Right cardiac atrium (tissue), 5 donors: ENCODE measurements around the gene DPYD. TPM values are rescaled to one million over a fixed set of nuclear protein-coding genes. Genes with fewer than 3 reads are reported as not detected.

ENCODE experiments used
- ATAC-seq, 2 donors: fragments of 200-7000 bp; cut with Tn5 transposase; one replicate each; pipeline versions ENCODE4 v1.8.0 to v1.9.1; 2020; ENCODE audit warnings: moderate library complexity in 2 of 2, mild to moderate bottlenecking in 1 of 2
- DNase-seq, 3 donors: peaks; one replicate each; pipeline ENCODE4 v3.0.0-alpha.2; 2020
- H3K27ac ChIP-seq: one replicate; pipeline ENCODE4 v1.5.1; 2013; ENCODE audit warnings: mild to moderate bottlenecking, low read length, control low read depth, moderate library complexity
- H3K27me3 ChIP-seq: one replicate; pipeline ENCODE4 v1.6.1; 2013; ENCODE audit not compliant: control insufficient read depth, insufficient read depth
- H3K4me1 ChIP-seq: one replicate; pipeline ENCODE4 v1.6.1; 2013; ENCODE audit warnings: low read length; ENCODE audit not compliant: control insufficient read depth, insufficient read depth
- H3K4me3 ChIP-seq: one replicate; pipeline ENCODE4 v1.5.1; 2013; ENCODE audit warnings: low read length, control low read depth
- H3K9me3 ChIP-seq: one replicate; pipeline ENCODE4 v1.6.1; 2013; ENCODE audit warnings: low read length; ENCODE audit not compliant: control insufficient read depth
- WGBS: extraction: QIAGEN DNeasy Blood & Tissue Kit; methylation state at CpG from one replicate; pipeline ENCODE4 v1.1.7; 2013; 5-methylcytosine and 5-hydroxymethylcytosine counted together
- intact Hi-C, 4 donors: fragments of 100-400 bp; cut with DNase I; formaldehyde crosslinking; loops; one replicate each; pipeline versions ENCODE4 v1.11.0 to v1.14.0; 2022 to 2023
- polyA plus RNA-seq: library from polyadenylated mRNA; stranded (reverse); fragments of 200-250 nt; gene quantifications from one replicate; pipeline ENCODE4 v1.2.3, GENCODE V29; 2013
- total RNA-seq, 4 donors: library from RNA; stranded (reverse); fragmentation: NEBNext Ultra II Directional; extraction: Animal tissue kit (Norgen Biotek cat#: 25700); gene quantifications; one replicate each; pipeline ENCODE4 v1.2.1, GENCODE V29; 2021
- donor health status: healthy with polysubstance abuse.
- donor health status: DM: no; HTN: yes; CAD: no.
- donor health status: DM: no; HTN: no; CAD: no.
- donor health status: DM: no; HTN: yes; CAD: no; lungs with severe emphysema.
- donor health status: DM: yes; HTN: yes; CAD: no.

Gene DPYD
- total and polyA plus RNA-seq, 5 donors, result 5.2 to 15.7 (median 15.4) TPM

DNA sequence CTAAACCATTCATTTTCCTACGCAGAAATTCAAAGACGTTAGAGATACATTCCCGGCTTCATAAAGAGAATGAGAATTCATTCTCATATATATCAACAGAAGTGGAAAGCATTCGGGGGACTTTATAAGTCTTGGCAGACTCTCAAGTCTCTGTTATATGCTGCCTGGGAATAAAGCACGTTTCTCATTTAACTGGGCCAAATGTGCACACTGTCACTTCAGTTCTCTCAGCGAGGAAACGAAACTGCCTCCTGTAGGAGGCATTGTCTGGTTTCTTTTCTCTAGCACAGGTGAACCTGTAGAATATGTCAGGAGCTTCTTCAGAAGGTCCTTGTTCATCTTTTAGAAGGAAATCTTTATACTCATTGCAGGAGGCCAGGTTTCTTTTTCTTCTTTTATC is 831.7 kb downstream of the DPYD start:
- WGBS, result 70% methylated on average over 7 of the region's 7 CpGs
- Histone ChIP-seq H3K4me1 (no peaks in the 10 kb centered on the region), H3K9me3 (no peaks in the 10 kb centered on the region), H3K27me3 (no peaks in the 10 kb centered on the region), H3K27ac (no peak overlapping the region), H3K4me3 (no peak overlapping the region)
- no peak for DNase-seq
- no peak for ATAC-seq
- intact Hi-C loops, result no loop called here

DNA sequence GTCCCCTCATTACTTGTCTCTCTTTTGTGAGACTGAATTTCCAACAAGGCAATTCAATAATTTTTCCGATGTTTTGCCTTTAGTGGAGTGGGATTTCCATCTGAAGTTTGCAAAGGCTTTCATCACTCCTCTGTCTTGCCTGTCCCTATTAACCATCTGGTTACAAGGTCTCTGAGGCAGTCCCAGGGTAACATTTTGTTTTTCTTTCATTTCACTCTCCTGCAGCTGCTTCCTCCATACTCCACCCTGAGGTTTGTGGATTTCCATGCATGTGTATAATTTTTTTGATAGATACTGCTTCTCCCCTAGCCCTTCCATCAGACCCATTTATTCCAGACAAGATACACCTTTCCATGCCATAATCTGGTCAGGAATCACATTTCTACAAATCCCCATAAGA is 832.4 kb downstream of the DPYD start:
- Histone ChIP-seq H3K27ac (no peak overlapping the region), H3K4me1 (no peaks in the 10 kb centered on the region), H3K9me3 (no peaks in the 10 kb centered on the region), H3K27me3 (no peaks in the 10 kb centered on the region), H3K4me3 (no peak overlapping the region)
- WGBS, result 68% methylated on average over 1 of the region's 1 CpG
- ATAC-seq (no peak), DNase-seq (no peak)
- intact Hi-C loops, result no loop called here

DNA sequence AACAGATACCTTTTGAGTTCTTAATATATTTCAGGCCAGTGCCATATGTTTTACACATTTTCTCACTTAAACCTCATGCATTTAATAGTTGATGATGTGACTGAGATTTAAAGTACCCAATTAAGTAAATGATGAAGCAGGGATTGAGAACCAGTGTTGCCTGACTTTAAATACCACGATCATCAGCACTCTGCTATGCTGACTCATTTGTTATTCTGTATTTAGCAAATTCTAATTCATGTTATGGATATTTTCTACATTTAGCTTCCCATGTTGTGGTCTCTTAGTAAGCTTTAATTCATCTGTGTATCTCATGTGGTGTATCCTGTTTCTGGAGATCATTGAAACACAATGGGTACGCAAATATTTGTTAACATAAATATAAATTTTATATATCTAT is 836.3 kb downstream of the DPYD start:
- DNase-seq (no peak), ATAC-seq (no peak)
- no peaks in the 10 kb centered on the region for H3K4me1 ChIP-seq
- H3K27ac ChIP-seq, result no peak overlapping the region
- WGBS, result 47% methylated on average over 2 of the region's 2 CpGs
- H3K4me3 ChIP-seq, result no peak overlapping the region
- no peaks in the 10 kb centered on the region for H3K9me3 ChIP-seq
- H3K27me3 ChIP-seq, result no peaks in the 10 kb centered on the region
- intact Hi-C loops, result no loop called here

DNA sequence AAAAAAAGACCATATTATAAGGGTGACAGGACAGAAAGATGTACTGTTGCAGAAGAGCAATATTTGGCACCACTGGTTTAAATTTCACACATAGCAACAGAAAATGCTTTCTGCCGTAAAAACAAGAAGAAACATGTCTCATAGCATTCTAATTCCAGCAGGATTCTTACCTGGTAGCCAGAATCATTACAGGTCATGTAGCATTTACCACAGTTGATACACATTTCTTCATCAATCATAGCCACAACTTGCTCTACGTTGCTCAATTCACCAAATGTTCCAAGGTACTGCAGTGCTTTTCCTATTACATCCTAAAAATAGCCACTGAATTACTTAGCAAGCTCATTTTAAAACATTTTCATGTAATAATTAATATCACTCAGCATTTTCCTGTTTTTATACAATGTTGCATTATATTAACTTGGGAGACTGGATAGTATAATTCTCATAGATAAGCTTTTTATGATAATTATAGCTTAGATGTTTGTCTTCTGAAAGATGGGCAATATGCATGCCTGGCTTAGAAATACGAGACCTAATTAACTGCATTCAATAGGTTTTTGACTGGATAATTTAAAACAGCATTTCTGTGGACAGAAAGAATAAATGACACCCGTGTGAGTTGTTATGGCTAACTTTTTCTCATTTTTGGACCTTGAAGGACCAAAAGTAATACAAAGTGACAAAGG is 838.5 kb downstream of the DPYD start:
- no peak overlapping the region for H3K4me3 ChIP-seq
- WGBS, result 61% methylated on average over 4 of the region's 4 CpGs
- no peaks in the 10 kb centered on the region for H3K4me1 ChIP-seq
- ATAC-seq (no peak), DNase-seq (no peak)
- H3K27ac ChIP-seq, result no peak overlapping the region
- no peaks in the 10 kb centered on the region for H3K27me3 ChIP-seq
- H3K9me3 ChIP-seq, result no peaks in the 10 kb centered on the region
- intact Hi-C loops, result no loop called here

DNA sequence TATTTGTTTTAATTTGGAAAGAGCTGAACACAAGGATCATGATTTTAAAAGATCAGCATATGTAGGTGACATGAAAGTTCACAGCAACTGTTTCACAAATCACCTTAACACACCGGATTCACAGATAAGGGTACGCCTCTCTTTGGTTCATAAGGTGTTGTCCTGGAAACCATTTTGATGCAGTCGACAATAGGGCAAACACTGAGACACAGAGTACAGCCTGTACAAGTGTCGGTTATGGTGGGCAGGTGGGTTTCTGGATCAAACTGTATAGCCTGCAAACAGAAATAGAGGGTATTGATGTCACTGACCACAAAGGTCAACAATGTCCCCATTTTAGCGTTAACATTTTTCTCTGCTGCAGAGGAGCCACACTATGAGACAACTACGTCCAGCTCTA is 842.0 kb downstream of the DPYD start:
- WGBS, result 88% methylated on average over 6 of the region's 6 CpGs

DNA sequence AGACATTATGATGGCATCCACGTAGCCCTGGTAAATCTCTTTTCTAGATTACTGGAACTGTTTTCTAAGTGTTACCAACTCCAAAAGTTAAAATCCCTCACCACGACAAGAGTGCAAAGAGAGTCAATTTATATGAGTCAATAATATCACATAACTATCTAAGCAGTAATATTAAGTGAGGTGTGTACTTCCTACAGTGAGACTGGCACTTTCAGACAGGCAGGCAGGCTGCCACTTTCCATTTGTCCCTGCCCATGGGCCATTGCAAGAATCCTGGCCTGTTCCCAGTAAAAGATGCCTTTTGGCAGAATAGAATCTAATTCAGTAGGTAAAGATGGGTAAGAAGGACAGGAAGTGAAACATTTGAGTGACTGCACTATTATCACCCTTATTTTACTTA is 843.6 kb downstream of the DPYD start:
- Histone ChIP-seq H3K4me1 (no peaks in the 10 kb centered on the region), H3K27me3 (no peaks in the 10 kb centered on the region), H3K27ac (no peak overlapping the region), H3K4me3 (no peak overlapping the region), H3K9me3 (no peaks in the 10 kb centered on the region)
- DNase-seq (peak in 2 of 3 donors; percentile 14 to 21), ATAC-seq (no peak)
- 65% methylated on average over 2 of the region's 2 CpGs for WGBS
- intact Hi-C loops, result no loop called here

More for the DNA sequence above, 842.0 kb downstream of the DPYD start:
- Histone ChIP-seq H3K27me3 (no peaks in the 10 kb centered on the region), H3K4me3 (no peak overlapping the region), H3K9me3 (no peaks in the 10 kb centered on the region), H3K4me1 (no peaks in the 10 kb centered on the region), H3K27ac (no peak overlapping the region)
- ATAC-seq (no peak), DNase-seq (no peak)
- intact Hi-C loops, result no loop called here

DNA sequence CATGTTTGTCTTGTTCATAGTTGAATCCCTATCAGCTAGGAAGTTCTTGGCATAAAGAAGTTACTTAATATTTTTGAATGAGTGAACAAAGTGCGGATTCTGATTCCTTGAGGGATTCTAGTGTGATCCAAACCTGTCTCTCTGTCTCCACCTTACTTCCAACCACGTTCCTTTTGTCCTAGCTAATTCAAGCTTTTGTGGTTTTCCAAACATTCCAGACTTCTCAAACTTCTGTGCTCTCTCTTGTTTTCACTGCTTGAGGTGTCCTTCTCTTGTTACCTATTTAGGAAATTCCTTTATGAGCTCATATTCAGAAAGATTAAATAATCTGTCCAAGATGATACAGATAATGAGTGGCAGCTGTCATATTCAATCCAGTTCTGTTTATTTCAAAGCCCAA is 846.1 kb downstream of the DPYD start:
- intact Hi-C loops, result no loop called here
- WGBS, result 77% methylated on average over 2 of the region's 2 CpGs

DNA sequence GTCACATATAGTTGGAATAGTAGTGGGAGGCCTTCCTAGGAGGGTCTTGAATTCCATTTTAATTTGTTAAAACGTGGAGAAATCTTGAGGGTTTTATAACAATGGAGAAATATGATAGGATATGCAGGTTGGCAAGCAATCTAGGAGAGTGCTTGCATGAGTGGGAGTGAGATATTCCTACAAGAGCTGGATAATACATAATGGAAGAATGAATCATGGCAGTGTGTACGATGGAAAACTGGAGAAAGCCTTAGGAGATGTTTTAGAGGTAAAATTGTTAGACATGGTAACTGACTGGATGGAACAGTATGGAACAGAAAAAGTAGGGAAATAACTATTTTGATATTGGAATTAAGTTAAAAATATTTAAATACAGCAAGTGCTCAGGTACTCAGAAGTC is 846.9 kb downstream of the DPYD start:
- Histone ChIP-seq H3K27me3 (no peaks in the 10 kb centered on the region), H3K27ac (no peak overlapping the region), H3K9me3 (no peaks in the 10 kb centered on the region), H3K4me1 (no peaks in the 10 kb centered on the region), H3K4me3 (no peak overlapping the region)
- DNase-seq (no peak), ATAC-seq (no peak)
- intact Hi-C loops, result no loop called here
- WGBS, result 61% methylated on average over 2 of the region's 2 CpGs

More for the DNA sequence above, 846.1 kb downstream of the DPYD start:
- Histone ChIP-seq H3K9me3 (no peaks in the 10 kb centered on the region), H3K27me3 (no peaks in the 10 kb centered on the region), H3K4me1 (no peaks in the 10 kb centered on the region), H3K4me3 (no peak overlapping the region), H3K27ac (no peak overlapping the region)
- ATAC-seq (no peak), DNase-seq (no peak)

DNA sequence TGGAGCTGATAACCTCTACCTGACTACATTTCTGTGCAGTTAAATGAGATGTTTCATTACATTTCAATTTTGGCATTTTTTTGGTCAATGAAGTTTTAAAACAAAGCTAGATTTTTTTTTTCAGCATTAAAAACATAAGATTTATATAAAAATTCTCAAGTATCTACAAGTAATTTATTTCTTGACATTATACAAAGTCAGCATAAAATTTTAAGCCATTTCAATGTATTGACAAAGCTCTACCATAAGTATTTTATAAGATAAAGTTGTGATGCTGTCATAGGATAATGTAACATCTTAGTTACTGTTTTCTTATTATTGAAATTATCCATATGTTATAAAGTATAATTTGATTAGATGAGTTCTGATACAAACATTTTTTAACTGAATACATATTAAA is 847.7 kb downstream of the DPYD start:
- Histone ChIP-seq H3K27ac (no peak overlapping the region), H3K27me3 (no peaks in the 10 kb centered on the region), H3K9me3 (no peaks in the 10 kb centered on the region), H3K4me1 (no peaks in the 10 kb centered on the region), H3K4me3 (no peak overlapping the region)
- DNase-seq (no peak), ATAC-seq (no peak)
- intact Hi-C loops, result no loop called here

DNA sequence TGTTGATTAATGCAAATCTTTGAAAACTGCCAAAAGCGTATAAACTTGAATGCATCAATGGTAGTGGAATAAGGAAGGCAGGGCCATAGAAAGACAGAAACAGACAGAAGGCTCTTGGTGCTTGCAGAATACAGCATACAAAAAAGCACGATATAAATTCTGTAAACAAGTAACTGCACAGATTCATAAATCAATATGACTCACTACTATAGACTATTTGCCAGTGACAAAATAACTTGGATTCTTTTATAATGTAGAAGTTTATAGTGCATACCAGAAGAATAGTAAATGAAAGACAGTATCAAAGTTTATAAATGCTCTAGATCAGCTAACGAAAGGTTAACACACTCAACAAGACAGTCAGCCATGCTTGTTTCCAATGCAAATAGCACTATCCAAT is 849.7 kb downstream of the DPYD start:
- no peak overlapping the region for H3K4me3 ChIP-seq
- H3K9me3 ChIP-seq, result no peaks in the 10 kb centered on the region
- no peak for DNase-seq
- H3K4me1 ChIP-seq, result no peaks in the 10 kb centered on the region
- H3K27ac ChIP-seq, result no peak overlapping the region
- ATAC-seq, result no peak
- no peaks in the 10 kb centered on the region for H3K27me3 ChIP-seq
- intact Hi-C loops, result no loop called here
- 88% methylated on average over 3 of the region's 3 CpGs for WGBS

DNA sequence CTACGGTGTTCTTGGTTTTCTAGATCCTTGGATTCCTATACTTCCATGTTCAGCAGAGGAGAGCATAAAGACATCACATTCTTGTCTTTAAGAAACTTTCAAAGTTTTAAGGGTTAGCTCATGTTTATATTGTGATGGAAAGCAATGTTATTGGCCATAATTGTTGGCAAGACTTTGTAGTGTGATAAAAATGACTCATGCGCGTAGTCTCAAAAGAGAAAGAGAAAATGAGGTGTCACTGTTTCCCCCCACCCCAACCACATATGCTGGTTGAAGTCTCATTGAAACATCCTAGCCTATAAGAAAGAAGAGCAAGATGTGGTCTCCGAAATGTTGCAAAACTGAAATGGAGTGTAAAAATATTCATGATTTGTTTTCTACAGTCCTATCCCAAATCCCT is 850.5 kb downstream of the DPYD start:
- DNase-seq (no peak), ATAC-seq (no peak)
- no peaks in the 10 kb centered on the region for H3K9me3 ChIP-seq
- H3K4me3 ChIP-seq, result no peak overlapping the region
- H3K4me1 ChIP-seq, result no peaks in the 10 kb centered on the region
- no peak overlapping the region for H3K27ac ChIP-seq
- no peaks in the 10 kb centered on the region for H3K27me3 ChIP-seq
- 81% methylated on average over 4 of the region's 4 CpGs for WGBS
- intact Hi-C loops, result no loop called here

DNA sequence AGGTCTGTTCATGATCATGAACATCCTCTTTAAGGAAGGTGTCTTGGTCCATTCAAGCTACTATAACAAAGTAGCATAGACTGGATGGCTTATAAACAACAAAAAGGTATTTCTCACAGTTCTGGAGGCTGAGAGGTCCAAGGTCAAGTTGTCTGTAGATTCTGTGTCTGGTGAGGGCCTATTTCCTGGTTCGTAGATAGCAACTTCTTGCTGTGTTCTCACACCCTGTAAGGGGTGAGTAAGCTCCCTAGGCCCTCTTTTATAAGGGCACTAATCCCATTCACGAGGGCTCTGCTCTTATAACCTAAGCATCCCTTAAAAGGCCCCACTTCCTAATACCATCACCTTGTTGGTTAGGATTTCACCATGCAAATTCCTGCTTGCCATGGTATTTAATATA is 851.5 kb downstream of the DPYD start:
- DNase-seq (no peak), ATAC-seq (no peak)
- Histone ChIP-seq H3K27ac (no peak overlapping the region), H3K4me1 (no peaks in the 10 kb centered on the region), H3K4me3 (no peak overlapping the region), H3K9me3 (no peaks in the 10 kb centered on the region), H3K27me3 (no peaks in the 10 kb centered on the region)
- intact Hi-C loops, result no loop called here
- 81% methylated on average over 2 of the region's 2 CpGs for WGBS
